Muscle of back (tissue), 11 donors: ENCODE measurements around the gene RYR3. TPM values are rescaled to one million over a fixed set of nuclear protein-coding genes. Genes with fewer than 3 reads are reported as not detected.
A peak's percentile ranks its signal among the peaks of the same experiment; 100 is the strongest.

Experiments used
- DNase-seq, 3 donors: peaks; one replicate each; pipeline versions ENCODE4 v3.0.0 to v3.0.0-alpha.2; 2013
- polyA plus RNA-seq, 10 donors: library from polyadenylated mRNA; unstranded; fragments of 120-200 nt; gene quantifications; one replicate each; pipeline ENCODE4 v1.2.1, GENCODE V29; 2013; ENCODE audit not compliant: insufficient read length in 10 of 10

The RYR3 gene
- polyA plus RNA-seq, 10 donors = 15.4 to 62.4 (median 41.5) TPM

DNA sequence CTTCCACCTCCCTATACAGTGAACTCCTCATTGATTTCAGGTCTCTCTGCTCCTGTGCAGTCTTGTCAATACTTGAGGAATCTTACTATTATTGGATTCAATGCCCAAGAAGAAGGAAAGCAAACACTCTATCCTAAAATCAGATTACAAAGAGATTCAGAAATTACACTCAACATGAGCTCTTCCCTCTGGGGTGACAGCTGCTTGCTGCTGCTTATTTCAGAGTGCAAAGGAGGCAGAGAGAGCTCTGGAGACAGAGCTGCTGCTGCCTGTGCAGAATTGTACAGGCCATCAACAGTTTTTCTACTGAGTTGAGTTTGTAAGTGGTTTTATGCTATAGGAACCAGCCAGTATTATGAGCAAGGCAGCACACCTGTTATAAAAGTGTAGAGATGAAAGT is 7.1 kb downstream of the RYR3 start:
- no peak for DNase-seq

DNA sequence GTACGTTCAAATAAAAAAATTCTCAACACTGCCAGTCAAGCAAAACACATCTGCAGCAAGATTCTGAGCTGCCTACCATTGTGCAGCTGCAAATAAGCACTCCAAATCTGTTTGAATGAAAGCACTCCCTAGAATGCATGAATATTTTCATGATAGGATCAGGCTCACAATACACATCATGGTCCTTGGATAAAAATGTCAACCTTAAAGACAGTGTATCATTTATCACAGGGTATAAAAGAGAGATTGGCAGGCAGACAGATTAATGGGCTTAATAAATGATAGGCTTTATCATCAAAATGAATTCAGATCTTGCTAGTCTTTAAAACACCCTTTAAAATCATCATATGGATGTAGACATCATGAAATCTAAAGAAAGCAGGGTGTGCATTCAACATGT is 9.2 kb downstream of the RYR3 start:
- no peak for DNase-seq

DNA sequence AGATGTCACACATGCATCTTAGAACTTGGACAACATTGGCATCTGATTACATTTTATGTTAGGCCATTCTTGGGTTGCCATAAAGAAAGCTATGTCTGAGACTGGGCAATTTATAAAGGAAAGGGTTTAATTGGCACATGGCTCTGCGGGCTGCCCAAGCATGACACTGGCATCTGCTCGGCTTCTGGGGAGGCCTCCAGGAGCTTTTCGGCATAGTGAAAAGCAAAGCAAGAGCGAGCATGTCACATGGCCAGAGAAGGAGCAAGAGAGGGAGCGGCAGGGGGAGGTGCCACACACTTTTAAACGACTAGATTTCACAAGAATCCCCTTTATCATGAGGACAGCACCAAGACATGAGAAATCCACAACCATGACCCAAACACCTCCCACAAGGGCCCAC is 11.3 kb downstream of the RYR3 start:
- DNase-seq = no peak

DNA sequence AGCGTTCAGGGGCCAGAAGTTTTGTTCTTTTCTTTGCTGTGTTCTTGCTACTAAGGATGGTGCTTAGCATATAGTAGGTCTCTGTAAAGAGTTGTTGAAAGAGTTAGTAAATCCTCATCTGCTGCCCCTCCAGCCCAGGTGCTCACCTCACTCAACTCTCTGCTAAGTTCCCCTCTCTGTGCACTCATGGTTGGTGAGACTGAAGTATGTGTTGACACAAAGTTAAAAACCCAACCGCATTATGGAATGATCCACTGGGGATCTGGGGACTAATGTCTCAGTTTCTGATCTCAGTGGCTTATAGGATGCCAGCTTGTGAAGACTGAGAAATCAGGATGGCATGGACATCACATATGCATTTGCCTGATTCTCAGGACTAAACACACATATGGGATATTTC is 13.8 kb downstream of the RYR3 start:
- no peak for DNase-seq

DNA sequence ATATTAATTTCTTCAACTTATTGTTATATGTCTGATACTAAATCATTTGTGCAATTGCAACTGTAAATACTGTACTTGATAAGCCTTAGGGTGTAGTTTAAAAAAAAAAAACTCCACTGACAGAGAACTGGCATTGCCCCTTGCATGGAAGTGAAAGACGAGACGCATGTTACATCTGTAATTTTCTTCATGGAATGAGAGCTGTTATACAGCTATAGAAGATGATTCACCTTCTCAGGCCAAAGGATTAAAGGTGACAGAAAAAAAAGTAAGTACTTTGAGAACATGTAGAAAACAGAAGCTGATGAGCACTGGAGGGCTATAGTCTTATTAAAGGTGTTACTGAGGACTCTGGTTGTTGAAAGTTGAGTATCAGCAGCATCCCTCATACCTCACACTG is 16.1 kb downstream of the RYR3 start:
- DNase-seq = no peak

DNA sequence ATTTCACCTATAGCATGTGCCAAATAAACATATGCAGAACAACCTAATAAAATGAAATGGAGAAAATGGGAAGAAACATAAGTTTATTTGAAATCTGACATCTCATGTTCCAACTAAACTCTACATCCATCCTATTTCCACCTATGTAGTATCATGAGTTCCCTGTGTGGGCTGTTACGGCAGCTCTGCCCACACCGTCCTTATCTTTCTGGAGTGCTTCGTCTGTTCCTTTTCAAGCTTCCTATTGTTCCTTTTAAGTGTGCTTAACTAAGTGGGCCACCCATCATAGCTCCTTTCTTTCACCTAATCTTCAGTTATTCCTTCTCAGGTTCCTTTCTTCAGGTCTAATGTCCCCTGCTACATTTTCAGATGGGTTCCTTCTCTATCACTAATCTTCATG is 17.3 kb downstream of the RYR3 start:
- DNase-seq = no peak

DNA sequence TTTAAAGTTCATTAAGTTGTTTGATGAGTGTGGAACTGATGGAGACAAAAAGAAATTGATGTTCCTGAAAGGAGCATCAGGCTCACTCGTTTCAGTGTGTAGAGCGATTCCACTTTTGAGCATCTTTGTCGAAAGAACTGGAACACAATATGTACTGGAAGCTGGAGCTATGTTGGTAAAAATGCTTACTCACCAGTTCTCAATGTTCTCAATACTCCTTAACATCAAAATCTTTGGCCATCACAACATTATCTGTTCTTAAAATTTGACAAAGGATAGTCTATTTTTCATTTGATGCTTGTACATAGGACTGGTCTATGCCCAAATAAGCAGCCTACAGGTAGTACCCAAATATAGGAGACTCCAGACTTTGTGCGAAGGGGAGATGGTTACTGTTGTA is 18.7 kb downstream of the RYR3 start:
- no peak for DNase-seq

DNA sequence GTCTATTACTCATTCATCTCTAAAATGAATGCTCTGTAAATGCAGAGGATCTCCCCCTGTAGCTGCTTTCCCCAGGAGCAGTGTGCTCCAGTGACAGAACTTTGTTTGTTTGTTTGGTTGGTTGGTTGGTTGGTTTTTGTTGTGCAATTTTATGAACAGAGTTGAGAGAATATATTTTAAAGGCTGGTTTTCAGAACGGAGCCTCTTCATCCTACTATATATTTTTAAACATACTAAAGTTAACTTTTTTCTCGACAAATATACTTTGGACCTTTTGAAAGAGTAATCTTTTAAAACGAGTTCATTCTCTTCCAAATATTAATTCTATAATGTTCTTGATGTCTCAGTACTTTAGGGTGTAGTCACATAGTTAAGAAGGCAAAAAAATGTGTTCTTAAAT is 20.2 kb downstream of the RYR3 start:
- DNase-seq = no peak

DNA sequence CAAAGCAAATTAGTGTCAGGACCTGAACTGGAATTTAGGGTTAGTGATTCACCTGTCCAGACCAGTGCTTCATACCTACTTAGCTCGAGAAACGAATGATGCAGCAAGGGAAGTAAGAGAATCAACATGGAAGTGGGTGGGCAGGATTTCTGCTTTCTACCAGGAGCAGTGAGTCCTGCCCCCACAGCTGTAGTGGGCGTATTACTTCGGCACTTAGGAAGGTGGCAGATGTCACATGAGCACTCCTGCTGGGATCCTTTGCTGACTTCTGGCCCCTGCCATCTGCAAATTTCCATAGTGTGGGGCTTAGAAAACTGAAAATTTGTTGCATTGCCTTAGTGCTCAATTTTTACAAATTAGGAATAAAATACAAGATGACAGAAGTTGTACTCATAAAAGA is 31.2 kb downstream of the RYR3 start:
- no peak for DNase-seq

DNA sequence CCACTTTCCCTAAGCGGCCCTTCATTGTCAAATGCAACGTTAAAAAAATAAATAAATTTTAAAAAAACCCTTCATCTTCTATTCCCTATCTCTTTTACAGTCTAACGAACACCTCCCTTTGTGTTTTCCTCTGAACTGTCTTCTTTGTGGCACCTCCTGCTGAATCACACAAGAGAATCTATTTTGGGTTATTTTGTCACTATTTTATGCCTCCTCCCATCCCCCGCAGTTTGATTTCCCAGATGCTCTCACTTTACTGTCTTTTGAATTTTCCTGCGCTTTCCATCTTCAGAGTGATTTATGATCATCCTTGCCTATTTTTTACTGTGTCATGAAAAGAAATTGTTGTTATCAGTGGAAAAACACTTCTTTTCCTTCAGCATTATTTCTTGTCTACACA is 32.5 kb downstream of the RYR3 start:
- DNase-seq = no peak

DNA sequence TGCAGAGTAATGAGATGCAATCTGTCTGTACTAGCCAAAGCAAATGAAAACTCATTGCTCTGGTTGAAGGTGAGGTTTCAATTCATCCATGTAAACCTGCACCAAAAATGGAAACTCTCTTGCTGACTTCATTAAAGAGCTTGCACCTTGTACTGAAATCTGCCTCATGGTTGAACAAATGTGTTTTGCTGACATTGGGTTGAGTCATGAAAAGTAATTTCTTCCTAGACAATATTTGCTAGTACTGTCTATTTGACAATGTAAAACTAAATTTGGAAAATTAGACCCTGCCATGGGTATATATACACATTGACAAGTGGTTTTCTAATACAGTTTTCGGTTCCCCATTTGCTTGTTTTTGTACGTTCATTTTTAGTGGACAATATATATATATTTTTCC is 33.3 kb downstream of the RYR3 start:
- DNase-seq = no peak

DNA sequence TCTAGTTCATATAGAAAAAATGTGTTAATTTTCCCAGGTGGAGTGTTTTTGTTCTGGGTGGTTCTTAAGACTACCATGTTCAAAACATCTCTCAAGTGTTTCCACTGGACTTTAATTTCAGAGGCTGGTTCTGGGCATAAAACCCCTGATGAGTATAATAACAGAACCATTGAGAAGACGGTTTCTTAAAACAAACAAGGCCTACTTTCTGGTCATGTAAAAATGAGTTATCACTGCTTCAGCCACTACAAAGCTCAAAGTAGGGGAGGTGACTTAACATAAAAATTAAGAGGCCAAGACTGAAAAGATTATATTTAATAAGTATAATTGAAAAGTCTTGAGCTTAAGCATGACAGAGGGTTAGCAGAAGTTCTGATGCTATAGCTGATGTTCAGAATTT is 33.8 kb downstream of the RYR3 start:
- DNase-seq = no peak

DNA sequence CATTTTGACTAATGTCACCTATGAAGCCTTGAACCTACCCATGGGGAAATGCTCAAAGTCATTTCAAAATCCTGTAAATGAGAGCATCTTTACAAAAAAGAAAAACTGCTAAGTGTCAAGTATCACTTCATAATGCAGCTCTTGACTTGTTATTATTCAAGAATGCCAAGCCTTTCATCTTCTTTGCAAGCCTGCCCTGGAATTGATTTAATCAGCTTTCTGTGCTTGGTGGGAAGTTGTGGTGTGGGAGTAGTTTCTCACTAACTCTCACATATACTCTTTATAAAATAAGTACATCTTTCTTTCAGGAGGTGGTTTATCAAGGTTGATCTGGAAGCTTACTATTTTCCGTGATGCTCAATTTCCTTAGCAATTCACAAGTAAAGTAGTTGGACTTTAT is 43.6 kb downstream of the RYR3 start:
- no peak for DNase-seq

DNA sequence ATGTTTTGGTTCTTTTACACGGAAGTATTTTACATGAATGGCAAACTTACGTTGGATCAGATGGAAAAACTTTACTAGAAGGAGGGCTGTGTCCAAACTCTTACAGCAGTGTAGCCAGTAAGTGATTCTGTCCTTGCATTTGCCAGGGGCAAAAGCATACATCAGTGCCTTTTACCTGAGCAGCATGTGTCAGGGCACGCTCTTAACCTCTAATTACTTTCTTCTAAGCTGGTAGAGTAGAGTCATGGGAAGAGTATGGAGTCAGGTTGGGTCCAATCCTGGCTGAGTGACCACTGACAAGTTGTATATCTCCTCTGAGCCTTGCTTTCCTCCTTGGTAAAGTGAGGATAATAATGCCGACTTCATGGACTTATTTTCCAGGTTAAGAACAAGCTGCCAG is 47.1 kb downstream of the RYR3 start:
- DNase-seq = no peak

DNA sequence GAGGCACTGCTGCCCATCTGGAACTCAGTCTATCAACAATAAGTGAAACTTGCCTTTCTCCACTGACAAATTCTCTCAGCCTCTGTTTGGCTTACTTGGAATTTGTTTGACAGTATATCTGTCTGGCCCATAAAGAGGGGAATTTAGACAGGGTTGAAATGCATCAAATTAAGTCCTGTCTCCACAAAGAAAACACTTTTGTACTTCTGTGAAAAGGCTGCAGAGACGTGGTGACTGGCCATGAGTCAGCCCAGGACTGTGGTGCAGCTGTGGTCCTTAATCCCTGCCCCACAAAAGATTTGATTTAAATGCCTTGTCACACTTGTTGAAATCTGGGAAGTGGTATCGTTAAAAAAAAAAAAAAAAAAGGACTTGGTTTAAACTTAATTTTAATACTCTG is 47.5 kb downstream of the RYR3 start:
- DNase-seq = peak in 1 of 3 donors; percentile 37

DNA sequence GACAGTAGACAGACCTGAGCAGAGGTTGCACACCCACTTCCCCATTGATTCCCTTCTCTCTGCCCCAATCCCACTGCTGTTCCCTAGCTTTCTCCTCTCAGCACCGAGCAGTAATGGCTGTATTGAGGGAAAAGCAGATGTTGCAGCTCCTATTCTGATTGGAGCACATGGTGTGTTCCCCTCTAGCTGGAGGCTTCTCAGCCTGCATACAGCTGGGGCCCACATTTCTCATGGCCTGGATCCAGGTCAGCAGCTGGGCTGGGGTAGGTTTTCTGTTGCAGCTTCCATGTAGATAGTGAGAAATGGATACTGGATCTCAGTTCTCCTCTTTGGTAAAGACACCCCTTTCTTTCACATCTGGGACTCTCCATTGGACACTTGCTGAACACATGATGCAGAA is 50.1 kb downstream of the RYR3 start:
- DNase-seq = peak; percentile 25 to 75 (median 34)

DNA sequence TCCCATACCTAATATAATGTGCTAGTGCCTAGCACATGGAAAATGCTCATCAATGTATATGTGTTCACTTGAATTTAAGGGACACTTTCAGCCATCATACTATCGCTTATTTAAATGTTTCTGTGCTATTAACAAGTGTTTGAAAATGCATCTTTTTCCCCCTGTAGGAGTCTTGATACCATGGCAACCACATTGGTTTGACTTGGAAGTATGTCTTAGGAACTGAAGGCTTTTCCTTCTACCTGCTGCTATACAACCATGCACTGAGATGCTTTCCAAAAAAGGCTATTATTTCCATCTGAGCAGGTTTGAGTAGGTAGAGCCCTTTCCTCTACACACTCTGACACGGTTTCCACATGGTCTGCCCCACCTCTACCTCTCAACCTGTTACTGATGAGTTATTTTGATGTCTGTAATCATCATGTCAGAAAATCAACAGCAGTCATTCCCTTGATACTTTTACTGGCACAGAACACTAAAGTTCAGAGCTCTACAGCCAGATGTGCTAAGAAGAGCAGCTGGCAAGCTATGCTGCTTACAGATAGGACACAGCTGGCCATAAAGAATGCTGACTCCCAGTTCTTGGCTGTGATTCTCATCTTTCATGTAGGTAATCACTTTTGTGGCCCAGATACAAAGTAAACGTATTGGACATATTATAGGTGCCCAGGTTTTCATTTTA is 59.3 kb downstream of the RYR3 start:
- DNase-seq = no peak

DNA sequence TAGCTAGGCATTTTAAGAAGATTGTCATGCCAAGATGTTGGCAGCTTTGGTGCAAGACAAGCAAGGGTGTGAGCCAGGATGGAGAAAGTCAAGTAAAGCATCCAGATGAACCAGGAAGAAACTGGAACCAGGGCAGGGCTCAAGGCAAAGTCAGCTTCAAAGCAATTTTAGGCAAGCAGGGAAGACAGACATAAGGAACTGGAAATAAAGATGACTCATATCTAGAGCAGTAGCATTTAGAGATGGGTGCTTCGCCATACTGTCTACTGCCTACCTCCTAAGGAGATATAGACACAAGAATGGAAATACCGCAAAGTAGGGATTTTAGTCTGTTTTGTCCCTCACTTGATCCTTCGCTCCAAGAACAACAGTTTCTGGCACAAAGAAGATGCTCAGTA is 59.9 kb downstream of the RYR3 start:
- no peak for DNase-seq

DNA sequence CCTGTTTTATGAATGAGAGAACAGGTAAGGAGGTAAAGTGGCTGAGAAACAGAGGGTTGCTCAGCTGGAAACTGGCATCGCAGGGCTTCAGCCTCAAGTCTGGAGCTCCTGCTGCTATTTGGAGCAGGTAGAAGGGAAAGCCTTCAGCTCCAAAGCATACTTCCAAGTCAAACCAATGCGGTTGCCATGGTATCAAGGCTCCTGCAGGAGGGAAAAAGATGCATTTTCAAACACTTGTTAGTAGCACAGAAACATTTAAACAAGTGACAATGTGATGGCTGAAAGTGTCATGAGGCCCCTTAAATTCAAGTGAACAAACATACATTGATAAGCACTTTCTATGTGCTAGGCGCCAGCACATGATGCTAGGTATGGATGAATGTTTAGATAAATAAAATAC is 60.4 kb downstream of the RYR3 start:
- no peak for DNase-seq

DNA sequence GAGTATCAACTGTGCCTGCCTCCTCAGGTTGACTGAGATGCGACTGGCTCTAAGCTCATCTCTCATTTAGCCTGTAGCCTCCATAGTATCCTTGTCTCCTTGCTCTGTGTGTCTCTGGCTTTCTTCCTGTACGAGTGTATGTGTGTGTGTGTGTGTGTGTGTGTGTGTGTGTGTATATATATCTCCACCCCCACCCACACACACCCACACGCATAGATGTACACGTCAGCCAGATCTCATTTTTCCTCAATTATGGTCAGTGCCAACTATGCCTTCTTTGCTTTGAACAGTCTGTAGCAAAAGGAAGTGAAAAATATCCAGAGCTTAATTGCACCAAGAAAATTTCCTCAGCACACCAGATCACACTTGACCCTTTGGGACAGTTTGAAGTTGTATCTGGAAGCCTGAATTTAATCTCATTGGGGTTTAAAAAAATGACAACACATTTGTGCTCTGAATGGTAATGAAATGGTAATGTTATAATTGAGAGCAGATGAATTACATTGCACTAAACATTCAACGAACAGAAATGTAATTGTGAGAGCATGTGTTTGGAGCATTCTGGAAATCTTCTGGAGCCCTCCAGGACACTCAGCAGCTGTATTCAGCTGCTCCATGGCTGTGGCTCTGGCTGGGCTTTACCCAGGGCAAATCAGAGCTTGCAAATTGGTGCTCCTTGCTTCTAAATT is 63.6 kb downstream of the RYR3 start:
- DNase-seq = peak in 2 of 3 donors; percentile 15 to 47

DNA sequence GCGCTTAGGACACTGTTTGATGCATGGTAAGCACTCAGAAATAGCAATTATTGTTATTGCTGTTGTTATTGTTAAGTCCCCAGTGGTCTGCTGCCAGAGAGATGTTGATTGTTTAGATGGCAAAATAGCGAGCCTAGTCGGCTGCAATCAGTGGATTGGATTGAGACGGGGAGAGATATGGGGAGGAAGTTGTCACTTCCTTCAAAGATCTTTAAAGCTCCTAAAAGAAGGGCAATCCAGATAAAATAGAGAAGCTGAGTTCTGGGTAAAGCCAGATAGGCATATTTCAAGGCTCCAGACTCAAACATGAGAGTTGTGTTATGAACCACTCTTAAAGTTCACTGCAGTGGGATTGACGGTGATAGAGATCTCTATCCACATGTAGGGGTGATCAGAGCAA is 64.5 kb downstream of the RYR3 start:
- no peak for DNase-seq

DNA sequence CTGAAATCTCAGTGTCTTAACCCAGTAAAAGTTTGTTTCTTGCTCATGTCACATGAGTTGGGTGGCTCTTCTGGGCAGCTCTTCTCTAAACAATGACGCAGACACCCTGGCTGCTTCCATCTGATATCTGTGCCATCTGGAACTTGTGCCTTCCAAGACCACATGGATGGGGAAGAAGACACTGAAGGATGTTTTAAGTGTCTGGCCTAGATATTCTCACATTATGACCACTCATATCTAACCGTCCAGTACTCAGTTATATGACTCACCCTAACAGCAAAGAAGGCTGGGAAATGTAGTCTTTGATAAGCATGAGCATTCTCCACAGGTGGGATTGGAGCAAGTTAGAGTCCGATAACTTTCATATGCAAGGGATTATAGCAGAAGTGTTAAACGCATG is 66.4 kb downstream of the RYR3 start:
- DNase-seq = no peak

DNA sequence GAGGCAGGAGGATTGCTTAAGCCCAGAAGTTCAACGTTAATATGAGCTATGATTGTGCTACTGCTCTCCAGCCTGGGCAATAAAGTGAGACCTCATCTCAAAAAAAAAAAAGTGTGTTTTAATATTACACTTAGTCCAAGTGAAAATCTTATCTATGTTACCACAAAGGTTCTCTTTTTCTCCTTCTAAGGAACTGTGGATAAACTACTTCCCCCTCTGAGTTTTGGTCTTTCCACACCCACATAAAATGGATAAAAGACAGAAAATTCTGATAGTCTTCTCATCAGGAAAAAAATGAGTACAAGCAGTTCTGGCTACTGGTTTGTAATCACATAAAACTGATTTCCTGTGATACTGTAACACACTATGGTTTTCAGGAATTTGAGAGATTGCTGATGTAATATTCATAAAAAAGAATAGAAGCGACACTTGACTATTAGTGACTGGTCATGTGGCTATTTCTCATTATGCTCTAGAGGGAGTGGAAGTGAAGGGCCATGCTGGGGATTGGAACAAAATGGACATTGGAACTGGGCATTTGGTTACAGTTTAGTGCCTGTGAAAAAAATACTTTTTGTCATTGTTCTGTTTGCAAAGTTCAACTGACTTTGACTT is 68.2 kb downstream of the RYR3 start:
- DNase-seq = no peak

DNA sequence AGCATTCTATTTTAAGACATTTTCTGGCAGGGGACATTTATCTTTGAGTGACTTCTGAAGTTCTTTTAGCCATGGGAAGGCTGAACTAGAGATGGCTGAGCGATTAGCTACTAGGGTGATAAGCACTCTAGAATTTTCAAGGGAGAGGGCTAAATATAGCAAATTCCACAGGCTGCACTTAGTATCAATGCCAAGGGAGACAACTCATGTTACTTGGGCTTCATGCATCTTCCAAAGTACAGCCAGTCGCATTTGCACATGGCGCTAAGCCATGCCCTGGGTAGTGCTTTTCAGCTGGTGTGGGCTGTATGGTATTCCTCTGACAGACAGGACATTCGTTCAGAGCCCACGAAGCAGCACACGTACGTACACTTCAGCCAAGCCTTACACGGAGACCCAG is 69.6 kb downstream of the RYR3 start:
- DNase-seq = peak; percentile 17 to 61 (median 42)
